HG02763 (cell line): Measurements from ENCODE around the gene ZFAND2B.

Source experiments
- ATAC-seq: cut with Tn5 transposase; IDR thresholded peaks from one replicate; pipeline ENCODE4 v1.9.1; 2021; ENCODE audit warnings: mild to moderate bottlenecking, moderate library complexity; ENCODE audit not compliant: unreplicated experiment

The ZFAND2B gene

DNA sequence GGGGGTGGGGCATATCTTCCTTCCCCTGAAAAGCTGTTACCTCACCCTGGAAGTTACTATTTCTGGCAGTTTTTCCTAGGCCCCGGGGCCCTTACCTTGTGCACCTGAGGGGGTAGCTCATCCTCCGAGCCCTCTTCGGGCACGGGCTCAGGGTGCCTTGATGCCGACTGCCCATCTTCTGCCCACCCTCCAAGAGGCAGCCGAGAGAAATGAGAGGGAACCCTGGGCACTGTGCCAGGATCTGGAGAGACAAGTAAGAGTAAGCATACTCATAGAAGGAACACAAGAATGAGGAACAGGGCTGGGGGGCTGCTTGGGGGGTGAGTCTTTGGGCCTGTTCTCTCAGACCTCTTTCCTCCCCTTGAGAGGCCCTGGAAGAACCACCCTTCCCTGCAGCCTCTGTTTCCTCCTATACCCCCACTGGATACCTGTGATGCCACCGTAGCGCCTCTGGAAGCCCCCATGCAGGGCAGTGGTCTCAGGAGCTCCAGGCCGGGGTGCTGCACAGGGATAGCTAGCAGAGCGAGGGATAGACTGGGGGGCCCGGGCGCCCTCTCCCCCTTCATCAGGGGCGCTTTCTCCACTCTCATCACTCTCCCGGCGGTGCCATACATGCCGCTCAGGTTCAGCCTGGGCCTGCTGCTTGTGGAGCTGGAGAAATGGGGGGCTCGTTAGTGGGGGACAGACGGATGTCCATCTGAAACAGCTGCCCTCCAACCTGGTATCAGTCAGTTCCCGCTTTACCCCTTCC, 14.2 kb downstream of the ZFAND2B start:
- ATAC-seq = no peak

DNA sequence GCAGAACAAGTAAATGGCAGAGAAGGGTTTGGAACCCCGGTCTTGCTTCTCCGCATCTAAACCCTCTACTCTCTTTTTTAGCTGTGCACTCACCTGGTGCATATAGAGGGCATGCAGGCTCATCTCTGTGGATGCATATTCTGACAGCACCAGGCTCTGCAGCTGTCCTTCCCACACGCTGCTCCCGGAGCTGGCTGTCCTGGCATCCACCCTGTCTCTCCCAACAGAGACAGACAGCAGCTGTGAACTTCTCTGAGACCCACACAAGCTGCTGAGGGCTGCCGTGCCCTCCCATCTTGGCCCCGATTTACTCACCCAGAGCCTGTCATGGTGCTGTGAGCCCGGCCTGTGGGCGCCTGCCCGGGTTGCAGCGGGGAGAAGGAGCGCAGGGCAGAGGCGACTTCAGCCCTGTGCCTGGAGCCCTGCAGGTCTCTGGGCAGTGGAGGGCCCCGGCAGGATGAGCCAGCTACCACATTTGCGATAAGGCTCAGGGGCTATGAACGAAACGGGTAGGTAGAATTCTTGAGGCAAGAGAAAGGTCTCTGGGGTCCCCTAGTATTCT, 15.5 kb downstream of the ZFAND2B start:
- no peak for ATAC-seq

DNA sequence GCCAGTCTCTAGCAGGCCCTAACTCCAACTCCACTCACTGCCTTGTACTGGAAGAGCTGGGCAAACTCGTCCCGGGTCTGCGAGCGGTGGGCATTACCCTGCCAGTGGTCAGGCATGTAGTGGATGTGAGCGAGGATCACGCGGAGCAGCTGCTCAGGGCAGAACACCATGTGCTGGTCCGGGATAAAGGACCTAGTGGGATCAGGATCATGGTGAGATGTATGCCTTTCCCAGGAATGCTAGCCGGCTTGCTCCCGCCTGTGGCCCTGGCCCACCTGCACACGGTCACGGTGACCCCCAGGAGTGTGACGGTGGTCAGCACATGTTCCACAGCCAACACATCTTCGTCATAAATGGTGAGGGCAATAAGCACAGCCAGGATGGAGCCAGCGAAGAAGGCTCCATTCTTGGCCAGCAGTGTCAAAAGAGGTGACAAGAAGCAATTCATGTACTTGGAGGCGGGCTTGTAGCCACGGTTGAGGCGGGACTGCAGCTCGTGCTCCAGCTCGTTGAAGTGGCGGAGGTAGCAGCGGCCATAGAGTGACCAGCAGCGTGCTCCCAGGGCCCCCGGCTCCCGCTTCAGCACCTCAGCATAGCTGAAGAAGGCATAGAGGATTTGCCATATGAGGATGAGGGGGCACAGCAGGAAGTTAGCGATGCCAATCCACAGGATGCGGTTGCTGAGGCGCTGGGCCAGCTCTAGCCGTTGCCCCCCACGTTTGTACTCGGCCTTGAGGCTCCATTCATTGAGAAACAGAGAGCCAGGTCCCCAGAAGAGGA, 17.4 kb downstream of the ZFAND2B start:
- no peak for ATAC-seq

DNA sequence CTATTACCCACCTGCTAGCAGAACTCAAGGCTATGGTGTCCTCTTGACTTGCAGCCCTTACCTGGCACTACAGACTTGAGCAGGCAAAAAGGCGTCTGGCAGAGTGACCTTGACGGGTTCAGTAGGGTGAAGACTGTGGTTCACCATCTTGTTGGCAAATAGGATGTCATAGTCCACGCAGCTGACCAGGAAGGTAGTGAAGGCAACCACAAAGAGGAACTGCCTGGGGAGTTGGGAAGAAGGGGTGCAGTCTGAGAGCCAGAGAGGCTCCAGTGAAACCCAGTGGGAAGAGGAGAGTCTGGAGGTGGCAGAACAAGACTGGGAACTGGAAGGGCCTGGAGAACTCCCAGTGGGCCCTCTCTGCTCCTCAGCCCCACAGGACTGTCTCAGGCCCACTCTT, 18.8 kb downstream of the ZFAND2B start:
- no peak for ATAC-seq

DNA sequence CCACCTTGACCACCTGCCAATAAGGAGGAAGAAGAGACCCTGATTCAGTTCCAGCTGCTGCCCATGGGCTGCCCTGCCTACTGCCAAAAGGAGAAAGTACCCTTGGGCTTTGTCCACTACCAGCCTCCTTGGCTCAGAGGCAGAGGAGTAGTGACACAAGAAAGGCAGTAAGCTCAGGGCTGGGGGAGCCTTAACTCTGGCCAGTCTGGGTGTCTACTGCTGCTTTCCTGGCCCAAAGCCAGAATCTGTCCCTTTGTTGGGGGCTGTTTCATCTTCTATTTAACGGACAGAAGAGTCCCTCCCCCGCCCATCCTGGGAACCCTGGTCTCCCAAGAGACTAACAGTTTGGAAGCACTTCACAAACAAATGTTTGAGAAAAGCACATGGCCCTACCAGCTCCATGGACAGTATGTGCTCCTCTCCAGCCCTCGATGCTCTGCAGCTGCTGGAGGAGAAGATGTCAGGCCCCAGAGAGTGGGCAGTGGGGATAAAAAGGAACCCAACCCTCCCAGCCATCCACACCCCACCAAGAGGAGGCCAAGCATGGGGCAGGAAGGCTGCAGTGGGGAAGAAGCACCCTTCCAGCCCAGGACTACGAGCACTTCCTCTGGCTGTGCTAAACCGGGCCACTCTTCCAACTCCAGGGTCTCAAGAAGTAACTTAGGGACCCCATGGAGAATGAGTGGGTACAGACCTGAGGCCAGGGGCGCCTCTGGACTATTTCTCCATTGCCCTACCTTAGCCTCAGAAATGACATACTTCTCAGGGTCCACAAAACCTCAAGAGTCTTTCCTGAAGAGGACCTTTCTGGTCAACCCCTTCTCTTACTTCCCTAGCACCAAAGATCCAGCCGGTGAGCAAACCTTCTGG, 21.7 kb downstream of the ZFAND2B start:
- no peak for ATAC-seq

DNA sequence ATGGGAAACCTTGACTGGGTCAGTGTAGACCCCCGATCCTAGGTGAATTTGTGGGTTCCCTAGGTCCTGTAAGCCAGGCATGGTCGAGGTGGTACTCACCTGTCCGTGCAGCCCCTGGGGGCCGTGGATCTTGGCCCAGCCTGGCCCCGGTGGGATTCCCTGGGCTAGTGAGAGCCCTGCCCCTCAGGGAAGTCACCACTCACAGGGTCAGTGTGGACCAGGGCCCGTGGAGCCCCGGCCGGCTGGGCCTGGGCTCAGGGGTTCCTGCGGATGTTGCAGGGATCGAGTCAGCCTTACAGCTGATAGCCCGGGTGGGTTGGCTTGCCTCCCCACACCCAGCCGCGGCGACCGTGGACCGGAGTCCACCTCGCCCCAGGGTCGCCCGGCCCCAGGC, 22.3 kb downstream of the ZFAND2B start:
- peak; percentile 2 for ATAC-seq

DNA sequence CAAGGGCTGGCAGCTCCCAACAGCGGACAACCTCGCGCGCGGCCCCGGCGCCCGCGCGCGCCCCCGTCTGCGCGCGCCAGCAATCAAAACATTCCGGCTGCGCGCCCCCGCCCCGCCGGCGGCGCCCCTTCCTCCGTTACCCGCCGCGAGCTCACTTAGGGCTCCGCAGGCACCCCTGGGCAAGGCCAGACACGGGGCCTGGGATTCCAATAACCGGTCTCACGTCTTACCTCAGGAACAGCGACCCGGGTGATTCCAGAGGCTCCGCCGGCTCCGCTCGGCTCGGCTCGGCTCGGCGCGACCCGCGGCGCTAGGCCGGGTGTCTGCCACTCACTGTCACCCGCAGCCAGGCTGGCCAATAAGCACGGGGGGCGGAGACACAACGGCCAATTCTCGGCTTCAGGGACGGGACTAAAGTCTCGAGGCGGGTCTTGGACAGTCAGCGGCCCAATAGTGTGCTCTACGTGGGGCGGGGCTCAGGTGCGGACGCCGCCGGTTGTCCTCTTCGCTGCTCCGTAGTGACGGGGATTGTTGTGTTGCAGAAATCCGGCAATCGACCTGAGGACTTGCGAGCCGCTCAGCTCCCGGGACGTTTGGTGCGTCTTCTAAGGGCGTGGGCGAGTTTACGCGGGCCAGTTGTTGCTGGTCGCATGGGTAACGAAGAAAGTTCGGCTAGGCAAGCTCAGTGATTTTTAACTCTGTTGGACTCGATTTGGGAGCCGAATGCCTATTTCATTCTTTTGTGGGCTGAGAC, 22.9 kb downstream of the ZFAND2B start, which contains the start of the genes ANKZF1 and ATG9A:
Gene ANKZF1, plus strand, starts transcription at position 502 of the 754 bp plus-strand sequence. CDS start 452 bp downstream, outside the sequence.
Gene ATG9A, minus strand, starts transcription at position 332 of the 754 bp plus-strand sequence. CDS start 1,612 bp downstream, outside the sequence.
- peak; percentile 97 for ATAC-seq

DNA sequence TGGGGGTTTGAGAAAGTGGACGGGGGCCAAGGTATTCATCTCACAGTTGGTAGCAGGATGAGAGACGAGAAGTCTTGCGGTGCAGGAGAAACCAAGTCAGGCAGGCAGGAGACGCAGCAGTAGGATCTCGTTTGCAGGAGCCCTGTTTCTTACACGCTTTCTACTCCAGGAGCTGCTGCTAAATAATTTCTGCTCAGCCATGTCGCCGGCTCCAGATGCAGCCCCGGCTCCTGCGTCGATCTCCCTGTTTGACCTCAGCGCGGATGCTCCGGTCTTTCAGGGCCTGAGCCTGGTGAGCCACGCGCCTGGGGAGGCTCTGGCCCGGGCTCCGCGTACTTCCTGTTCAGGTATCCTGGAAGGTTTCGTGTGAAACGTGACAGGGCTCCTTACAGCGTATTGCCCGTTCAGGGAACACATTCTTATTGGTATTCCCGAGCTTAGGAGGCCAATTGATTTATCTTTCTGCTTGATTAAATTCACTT, 23.5 kb downstream of the ZFAND2B start:
- ATAC-seq = no peak

DNA sequence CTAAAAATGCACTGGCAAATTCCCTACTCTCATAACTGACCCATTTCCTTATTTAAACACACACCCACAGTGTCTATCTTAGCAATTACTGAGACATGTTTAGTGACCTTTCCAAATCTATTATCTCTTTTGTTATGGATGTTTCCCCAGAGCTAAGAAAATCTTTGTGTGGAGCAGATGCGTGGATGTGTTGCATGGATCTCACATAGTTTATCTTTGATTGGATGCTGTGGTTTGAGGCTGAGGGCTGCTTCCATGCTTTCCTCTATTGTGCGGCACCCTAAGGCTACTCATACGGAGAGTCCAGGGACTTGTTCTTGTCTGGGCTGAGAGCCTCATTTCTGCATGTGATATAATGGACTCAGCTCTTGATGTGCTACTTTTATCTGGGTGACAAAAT, 27.7 kb downstream of the ZFAND2B start:
- no peak for ATAC-seq

DNA sequence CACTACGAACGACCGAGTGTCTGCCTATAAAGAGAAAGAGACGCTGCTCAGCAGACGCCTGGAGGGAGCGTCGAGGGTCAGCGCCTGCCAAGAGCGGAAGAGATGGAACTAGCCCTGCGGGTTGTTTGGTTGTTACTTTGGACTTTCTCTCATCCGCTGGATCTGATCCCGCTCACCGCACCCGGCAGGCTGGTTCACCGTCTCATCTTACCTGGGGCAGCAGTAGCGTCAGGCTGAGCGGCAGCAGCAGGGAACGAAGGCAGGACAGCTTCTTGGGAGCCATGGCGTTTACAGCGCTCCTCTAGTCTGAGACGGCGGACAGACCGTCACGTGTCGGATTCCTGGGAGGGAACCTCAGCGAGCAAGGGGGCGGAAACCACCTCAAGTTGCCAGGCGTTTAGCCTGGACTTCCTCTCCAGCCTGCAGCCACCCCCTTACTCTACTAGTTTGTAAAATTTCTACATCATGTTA, 36.7 kb downstream of the ZFAND2B start:
- ATAC-seq = no peak

DNA sequence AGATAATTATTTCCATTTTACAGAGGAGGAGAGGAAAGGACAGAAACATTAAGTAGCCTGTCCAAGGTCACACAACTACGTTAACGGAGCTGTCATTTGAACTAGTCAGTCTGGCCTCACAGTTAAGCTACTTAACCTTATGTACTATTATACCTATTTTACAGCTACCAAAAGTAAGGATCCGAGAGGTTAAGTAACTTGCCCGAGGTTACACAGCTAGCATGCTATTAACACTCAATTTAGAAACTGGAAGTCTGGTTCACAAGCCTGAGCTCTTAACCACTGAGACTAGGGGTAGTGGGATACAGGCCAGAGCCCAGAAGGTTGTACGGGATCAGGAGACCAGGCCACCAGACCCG, 38.2 kb downstream of the ZFAND2B start:
- ATAC-seq = no peak

DNA sequence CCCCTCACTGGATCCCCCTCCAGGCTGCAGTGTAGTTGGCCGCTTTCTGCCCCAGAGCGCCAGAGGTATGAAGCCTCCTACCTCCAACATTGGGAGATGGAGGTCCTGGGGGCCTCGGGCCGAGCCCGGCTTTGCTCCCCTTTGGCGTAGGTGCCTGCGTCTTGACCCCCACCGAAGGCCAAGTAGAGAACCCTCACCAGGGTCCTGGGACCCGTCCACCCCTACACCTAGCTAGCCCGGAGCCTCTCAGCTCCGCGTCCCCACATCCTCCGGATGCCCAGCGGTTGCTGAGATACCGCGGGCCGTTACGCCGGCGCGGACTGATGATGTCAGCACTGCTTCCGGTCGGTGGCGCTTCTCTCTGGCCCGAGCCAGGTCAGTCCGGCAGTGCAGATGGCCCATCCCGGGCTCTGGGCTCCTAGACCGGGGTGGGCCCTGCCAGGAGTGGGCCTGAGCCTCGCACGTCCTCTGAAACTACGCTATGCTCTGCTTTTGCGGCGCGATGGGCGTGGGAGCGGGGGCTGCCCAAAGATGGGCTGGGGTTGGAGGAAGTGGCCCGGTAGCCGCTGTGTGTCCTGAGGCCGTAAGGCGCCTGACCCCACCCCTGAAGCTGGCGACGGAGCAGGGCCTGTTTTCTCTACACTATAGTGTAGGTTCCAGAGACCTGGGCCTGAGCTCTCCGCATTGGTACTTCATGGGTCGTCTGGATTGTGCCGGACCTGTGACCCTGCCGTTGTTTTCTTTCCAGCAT, 38.7 kb downstream of the ZFAND2B start, which contains the start of the genes GLB1L and STK16:
Gene GLB1L, minus strand, starts transcription at position 297 of the 751 bp plus-strand sequence. CDS start 1,871 bp downstream, outside the sequence.
Gene STK16, plus strand, starts transcription at position 332 of the 751 bp plus-strand sequence. CDS start 521 bp downstream, outside the sequence.
- peak; percentile 67 for ATAC-seq

DNA sequence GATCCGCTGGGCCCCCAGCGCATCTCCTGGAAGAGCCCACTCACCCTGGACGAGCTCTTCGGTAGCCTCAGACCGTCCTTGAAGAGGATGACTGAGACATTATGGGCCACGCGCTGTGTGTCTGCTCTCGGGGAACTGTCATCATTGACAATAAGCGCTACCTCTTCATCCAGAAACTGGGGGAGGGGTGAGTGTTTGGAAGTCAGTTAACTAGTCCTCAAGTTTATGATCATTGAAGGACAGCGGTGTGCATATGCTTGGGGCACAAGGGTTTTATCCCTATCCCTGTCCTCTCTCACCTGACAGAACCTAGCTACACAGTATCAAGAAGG, 39.3 kb downstream of the ZFAND2B start:
- ATAC-seq = no peak

DNA sequence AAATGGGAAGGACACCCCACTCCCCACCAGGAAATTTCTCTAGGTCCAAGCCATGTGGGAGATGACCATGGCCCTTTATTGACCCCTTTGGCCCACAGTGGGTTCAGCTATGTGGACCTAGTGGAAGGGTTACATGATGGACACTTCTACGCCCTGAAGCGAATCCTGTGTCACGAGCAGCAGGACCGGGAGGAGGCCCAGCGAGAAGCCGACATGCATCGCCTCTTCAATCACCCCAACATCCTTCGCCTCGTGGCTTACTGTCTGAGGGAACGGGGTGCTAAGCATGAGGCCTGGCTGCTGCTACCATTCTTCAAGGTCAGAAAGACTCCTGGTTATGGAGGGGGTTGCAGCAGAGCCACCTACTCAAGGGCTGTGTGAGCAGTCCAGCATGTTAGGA, 40.0 kb downstream of the ZFAND2B start:
- ATAC-seq = no peak

DNA sequence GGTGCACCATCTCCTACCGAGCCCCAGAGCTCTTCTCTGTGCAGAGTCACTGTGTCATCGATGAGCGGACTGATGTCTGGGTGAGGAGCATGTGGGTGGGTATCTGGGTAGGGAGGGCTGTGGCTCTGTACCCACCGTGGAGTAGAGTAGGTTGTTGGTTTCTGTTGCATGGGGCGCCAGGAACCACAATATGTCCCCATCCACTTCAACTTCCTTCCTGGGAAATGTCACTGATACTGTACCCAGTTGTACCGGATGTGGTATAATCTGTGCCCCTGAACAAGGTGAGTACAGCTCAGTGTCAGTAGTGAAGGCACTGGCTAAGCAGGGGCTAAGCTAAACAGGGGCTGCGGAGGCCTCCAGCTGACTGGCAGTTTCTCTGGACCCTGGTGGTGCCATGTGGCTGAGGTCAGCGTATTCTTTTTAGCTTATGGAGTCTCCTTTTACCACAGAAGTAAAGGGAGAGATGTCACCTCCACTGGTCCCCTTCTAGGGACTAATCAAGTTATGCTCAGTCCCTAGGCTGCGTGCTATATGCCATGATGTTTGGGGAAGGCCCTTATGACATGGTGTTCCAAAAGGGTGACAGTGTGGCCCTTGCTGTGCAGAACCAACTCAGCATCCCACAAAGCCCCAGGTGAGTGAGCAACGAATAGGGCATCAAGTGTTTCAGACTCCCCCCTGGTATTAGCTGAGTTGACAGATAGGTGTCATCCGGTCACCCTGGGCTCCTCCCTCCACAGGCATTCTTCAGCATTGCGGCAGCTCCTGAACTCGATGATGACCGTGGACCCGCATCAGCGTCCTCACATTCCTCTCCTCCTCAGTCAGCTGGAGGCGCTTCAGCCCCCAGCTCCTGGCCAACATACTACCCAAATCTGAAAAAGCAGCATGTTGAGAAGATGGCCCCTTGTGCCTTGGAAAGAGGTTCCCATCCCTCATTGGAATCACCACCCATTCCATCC, 41.4 kb downstream of the ZFAND2B start:
- ATAC-seq = no peak

DNA sequence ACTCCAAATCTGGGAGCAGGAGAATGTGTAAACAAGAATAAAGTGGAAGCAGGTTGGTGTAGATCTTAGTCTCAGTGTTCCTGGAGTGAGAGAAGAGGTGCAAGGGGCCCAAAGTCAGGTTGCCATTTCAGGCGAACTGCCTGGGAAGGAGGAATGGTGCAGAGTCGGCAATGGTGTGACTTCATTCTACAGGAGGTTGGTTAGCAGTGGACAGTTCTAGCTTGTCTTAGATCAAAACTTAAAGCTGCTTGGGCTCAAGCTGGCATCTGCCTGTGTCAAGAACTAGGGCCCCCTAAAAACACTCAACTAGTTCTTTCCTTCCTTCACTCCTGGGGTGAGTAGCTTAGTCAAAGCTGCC, 42.2 kb downstream of the ZFAND2B start:
- ATAC-seq = no peak

DNA sequence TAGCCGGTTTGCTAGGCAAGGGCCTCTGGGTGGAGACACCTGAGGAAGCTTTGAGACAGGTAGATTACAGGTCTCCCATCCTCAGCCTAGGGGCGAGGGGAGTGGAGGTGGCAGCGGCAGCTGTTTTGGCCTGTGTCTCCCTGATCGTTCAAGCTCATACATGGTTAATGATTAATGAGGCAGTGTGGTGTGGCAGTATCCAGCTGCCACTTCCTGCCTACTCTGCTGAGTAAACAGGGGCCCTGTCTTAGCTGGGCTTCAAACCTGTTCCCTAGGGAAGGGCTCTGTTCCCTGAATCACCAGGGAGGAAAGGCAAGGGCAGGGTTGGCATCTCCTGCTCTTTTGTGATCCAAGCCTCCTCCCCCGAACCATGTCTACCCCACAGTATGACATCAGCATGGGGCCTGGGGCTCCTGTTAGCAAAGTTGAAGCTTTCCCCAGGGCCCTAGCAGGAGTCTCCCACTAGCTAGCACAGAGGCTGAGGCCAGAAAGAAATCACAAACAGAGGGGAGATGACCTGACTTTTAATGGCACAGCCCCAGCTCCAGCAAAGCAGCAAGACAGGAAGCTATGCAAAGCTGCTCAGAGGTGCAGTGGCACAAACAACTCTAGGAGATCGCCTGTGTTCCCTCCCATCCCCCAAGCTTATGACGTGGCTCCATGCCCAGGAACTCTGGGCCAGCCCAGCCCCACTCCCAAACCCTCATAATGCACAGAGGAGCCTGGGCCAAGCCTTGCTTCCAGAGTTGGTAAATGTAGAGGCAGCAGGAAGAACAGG, 42.8 kb downstream of the ZFAND2B start:
- ATAC-seq = peak; percentile 42
